GM23248 (cell line): ENCODE measurements around the gene FIGNL1. TPM values are rescaled to one million over a fixed set of nuclear protein-coding genes. Genes with fewer than 3 reads are reported as not detected.
A peak's percentile ranks its signal among the peaks of the same experiment; 100 is the strongest.

Source experiments
- DNase-seq: peaks from one replicate; pipeline ENCODE4 v3.0.0-alpha.2; 2015
- H2AFZ ChIP-seq: fragments of 200-600 bp; sonication (generic); 2 replicates; pipeline ENCODE4 v1.6.1; 2016; ENCODE audit warnings: antibody characterized with exemption
- H3F3A ChIP-seq: fragments of 200-600 bp; sonication (generic); 2 replicates; pipeline ENCODE4 v1.6.1; 2016; ENCODE audit warnings: mild to moderate bottlenecking, antibody characterized with exemption, mixed run types; ENCODE audit not compliant: insufficient read depth
- H3K27ac ChIP-seq: fragments of 200-600 bp; sonication (generic); 2 replicates; pipeline ENCODE4 v1.5.1; 2016; ENCODE audit warnings: mild to moderate bottlenecking
- H3K27me3 ChIP-seq: fragments of 200-600 bp; sonication (generic); replicated peaks from 2 replicates; pipeline ENCODE4 v1.6.1; 2016; ENCODE audit warnings: mild to moderate bottlenecking; ENCODE audit not compliant: insufficient read depth
- H3K36me3 ChIP-seq: fragments of 200-600 bp; sonication (generic); 2 replicates; pipeline ENCODE4 v1.6.1; 2016; ENCODE audit warnings: low read depth, mild to moderate bottlenecking
- H3K4me1 ChIP-seq: fragments of 200-600 bp; sonication (generic); 2 replicates; pipeline ENCODE4 v1.6.1; 2016; ENCODE audit warnings: mild to moderate bottlenecking; ENCODE audit not compliant: insufficient read depth
- H3K4me2 ChIP-seq: fragments of 200-600 bp; sonication (generic); one replicate; pipeline ENCODE4 v1.6.1; 2016; ENCODE audit warnings: mild to moderate bottlenecking; ENCODE audit not compliant: unreplicated experiment
- H3K4me3 ChIP-seq: fragments of 200-600 bp; sonication (generic); 2 replicates; pipeline ENCODE4 v1.5.1; 2016; ENCODE audit warnings: mild to moderate bottlenecking
- H3K79me2 ChIP-seq: fragments of 200-600 bp; sonication (generic); 2 replicates; pipeline ENCODE4 v1.6.1; 2016; ENCODE audit warnings: mild to moderate bottlenecking; ENCODE audit not compliant: insufficient read depth
- H3K9ac ChIP-seq: fragments of 200-600 bp; sonication (generic); 2 replicates; pipeline ENCODE4 v1.6.1; 2016; ENCODE audit warnings: mild to moderate bottlenecking
- H3K9me2 ChIP-seq: fragments of 200-600 bp; sonication (generic); 2 replicates; pipeline ENCODE4 v1.6.1; 2016; ENCODE audit warnings: mixed run types, mild to moderate bottlenecking, moderate library complexity; ENCODE audit not compliant: insufficient read depth
- H3K9me3 ChIP-seq: fragments of 200-600 bp; sonication (generic); one replicate; pipeline ENCODE4 v1.6.1; 2017; ENCODE audit warnings: low read depth
- H4K20me1 ChIP-seq: fragments of 200-600 bp; sonication (generic); 2 replicates; pipeline ENCODE4 v1.6.0; 2016; ENCODE audit not compliant: insufficient read depth
- EZH2 ChIP-seq: fragments of 200-600 bp; sonication (generic); IDR thresholded peaks from 2 replicates; pipeline ENCODE4 v1.6.1; 2018; ENCODE audit warnings: antibody characterized with exemption, mild to moderate bottlenecking; ENCODE audit not compliant: insufficient read depth, poor library complexity, severe bottlenecking
- EZH2phosphoT487 ChIP-seq: fragments of 200-600 bp; sonication (generic); IDR thresholded peaks from 2 replicates; pipeline ENCODE4 v1.6.1; 2018; ENCODE audit warnings: antibody characterized with exemption, moderate library complexity, mild to moderate bottlenecking, low read depth; ENCODE audit not compliant: insufficient read depth
- WGBS, 2 experiments: methylation state at CpG; one replicate each; pipeline ENCODE4 v1.1.6; 2015 to 2017; ENCODE audit warnings: low lambda C conversion rate in 2 of 2, low coverage in 1 of 2; ENCODE audit errors: missing lambda C conversion rate in 2 of 2; 5-methylcytosine and 5-hydroxymethylcytosine counted together
- in situ Hi-C: fragments of 300-500 bp; cut with MboI; formaldehyde crosslinking; loops from 2 replicates; pipeline ENCODE4 v1.15.0; 2020
- polyA plus RNA-seq: library from polyadenylated mRNA; unstranded; fragments of >200 nt; fragmentation: Nextera tagmentation; extraction: Ambion mirVana; gene quantifications from 2 replicates; pipeline ENCODE4 v1.2.1, GENCODE V29; 2016
- total RNA-seq: library from RNA; depleted of rRNA; stranded (reverse); fragments of >200 nt; shearing (Covaris generic); gene quantifications from 2 replicates; pipeline ENCODE4 v1.2.3, GENCODE V29; 2014

The FIGNL1 gene
- total and polyA plus RNA-seq, 2 experiments from 2014 or later = 8.4 to 20.2 TPM

DNA sequence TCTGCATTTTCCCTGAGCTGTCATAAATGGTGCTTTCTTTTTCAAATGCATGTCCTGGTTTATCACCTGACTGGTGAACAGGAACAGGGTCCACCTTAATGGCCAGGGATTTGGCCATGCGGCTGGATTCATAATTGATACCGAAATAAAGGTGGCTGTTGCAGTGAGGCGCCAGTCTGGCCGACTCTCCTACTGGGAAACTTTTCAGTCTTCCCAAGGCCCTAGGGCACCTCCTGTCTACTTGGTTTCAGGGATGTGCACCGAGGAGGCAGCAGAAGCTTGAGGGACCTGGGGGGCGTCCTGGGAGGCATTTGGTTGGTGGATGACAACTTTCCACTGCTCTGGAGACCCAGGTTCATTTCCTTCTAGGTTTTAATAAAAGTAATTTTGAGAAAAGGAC is 46.4 kb upstream of the FIGNL1 start:
- 91 to 95% methylated on average over 6 of the region's 6 CpGs for WGBS, 2 experiments
- in situ Hi-C loops = no loop called here
- H3K9me3 ChIP-seq = no peaks in the 10 kb centered on the region
- no peak for TF ChIP-seq EZH2
- TF ChIP-seq EZH2phosphoT487 = no peak
- H3F3A ChIP-seq = peaks cover 10% of the 10 kb centered on the region; the same call in 1 of the 2 replicates
- no peaks in the 10 kb centered on the region for H3K79me2 ChIP-seq
- H3K9me2 ChIP-seq = no peaks in the 10 kb centered on the region
- no peaks in the 10 kb centered on the region for H3K27me3 ChIP-seq
- no peaks in the 10 kb centered on the region for H4K20me1 ChIP-seq
- DNase-seq = no peak
- 0 out of 2 replicates have a peak overlapping the region, but pooled peaks have one; percentile 3 for H2AFZ ChIP-seq
- H3K27ac ChIP-seq = no peak overlapping the region
- H3K36me3 ChIP-seq = no peaks in the 10 kb centered on the region
- no peak overlapping the region for H3K9ac ChIP-seq
- peaks cover 18% of the 10 kb centered on the region for H3K4me1 ChIP-seq
- H3K4me3 ChIP-seq = no peak overlapping the region
- peak overlapping the region; percentile 18 for H3K4me2 ChIP-seq

DNA sequence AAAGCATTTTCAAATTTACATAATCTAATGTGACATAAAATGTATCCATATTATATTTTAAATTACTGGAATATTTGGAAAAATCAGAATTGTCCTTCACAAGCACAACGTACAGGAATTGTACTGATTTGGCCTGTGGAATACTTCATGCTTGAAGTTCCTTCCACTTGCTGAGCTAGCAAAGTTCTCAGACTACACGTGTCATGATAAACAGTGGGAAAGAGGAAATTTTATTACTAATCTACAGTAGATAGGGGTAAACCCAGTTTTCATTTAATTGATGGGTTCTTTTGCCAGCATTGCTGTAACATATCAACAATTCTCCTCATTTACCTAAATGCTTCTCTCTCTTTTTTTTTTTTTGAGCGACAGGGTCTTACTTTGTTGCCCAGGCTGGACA is 45.6 kb upstream of the FIGNL1 start:
- Histone ChIP-seq H3K27ac (no peak overlapping the region), H3F3A (peaks cover 10% of the 10 kb centered on the region; the same call in 1 of the 2 replicates), H3K36me3 (no peaks in the 10 kb centered on the region), H2AFZ (no peak overlapping the region), H3K9me3 (no peaks in the 10 kb centered on the region), H3K27me3 (no peaks in the 10 kb centered on the region), H3K4me3 (no peak overlapping the region), H3K4me1 (peaks cover 18% of the 10 kb centered on the region), H3K79me2 (no peaks in the 10 kb centered on the region), H3K9me2 (no peaks in the 10 kb centered on the region), H3K4me2 (no peak overlapping the region), H4K20me1 (no peaks in the 10 kb centered on the region), H3K9ac (no peak overlapping the region)
- in situ Hi-C loops = no loop called here
- DNase-seq = no peak
- no peak for TF ChIP-seq EZH2phosphoT487
- no peak for TF ChIP-seq EZH2
- 84 to 89% methylated on average over 3 of the region's 3 CpGs for WGBS, 2 experiments

DNA sequence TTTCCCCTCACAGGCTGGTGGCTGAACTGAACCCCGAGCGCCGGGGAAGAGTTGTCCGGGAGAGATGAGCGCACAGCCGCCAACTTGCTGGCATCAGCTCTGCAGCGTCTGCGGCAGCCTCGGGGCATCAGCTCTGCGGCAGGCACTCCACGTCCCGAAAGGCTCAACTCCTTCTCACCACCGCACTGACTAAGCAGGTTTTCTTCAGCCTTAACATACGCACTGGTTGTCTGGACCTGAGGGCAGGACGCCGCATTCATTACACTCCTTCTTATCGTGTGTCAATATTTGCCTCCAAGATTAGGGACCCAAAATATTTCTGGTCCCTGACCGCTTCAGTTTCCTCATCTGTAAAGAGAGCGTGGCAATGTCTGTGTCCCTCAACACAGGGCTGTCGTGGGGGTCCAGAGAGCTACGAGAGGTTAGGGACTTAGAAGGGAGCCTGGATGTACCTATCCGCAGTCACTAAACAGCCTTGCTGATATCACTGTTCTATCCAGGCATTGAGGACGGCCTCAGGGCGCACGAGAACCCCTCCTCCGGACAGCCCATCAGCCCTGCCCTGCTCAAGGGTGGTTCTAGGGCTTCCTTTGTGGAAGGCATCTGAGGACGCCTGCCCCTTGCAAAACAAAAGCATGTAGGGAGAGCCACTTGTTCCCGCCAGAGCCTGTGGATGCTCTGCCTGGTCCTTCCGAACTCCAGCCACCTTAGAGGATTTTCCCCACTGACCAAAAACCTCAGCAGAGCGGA is 42.8 kb upstream of the FIGNL1 start:
- TF ChIP-seq EZH2phosphoT487 (no peak), EZH2 (no peak)
- Histone ChIP-seq H3K79me2 (no peaks in the 10 kb centered on the region), H3K4me1 (peaks cover 18% of the 10 kb centered on the region), H3K9ac (no peak overlapping the region), H3K9me3 (no peaks in the 10 kb centered on the region), H3K4me3 (no peak overlapping the region), H3K27ac (no peak overlapping the region), H3K4me2 (no peak overlapping the region), H3F3A (peaks cover 7% of the 10 kb centered on the region; the same call in 1 of the 2 replicates), H3K27me3 (no peaks in the 10 kb centered on the region), H4K20me1 (no peaks in the 10 kb centered on the region), H2AFZ (no peak overlapping the region), H3K36me3 (no peaks in the 10 kb centered on the region), H3K9me2 (no peaks in the 10 kb centered on the region)
- WGBS, 2 experiments = 90% methylated on average over 30 of the region's 30 CpGs
- DNase-seq = no peak
- in situ Hi-C loops = no loop called here

DNA sequence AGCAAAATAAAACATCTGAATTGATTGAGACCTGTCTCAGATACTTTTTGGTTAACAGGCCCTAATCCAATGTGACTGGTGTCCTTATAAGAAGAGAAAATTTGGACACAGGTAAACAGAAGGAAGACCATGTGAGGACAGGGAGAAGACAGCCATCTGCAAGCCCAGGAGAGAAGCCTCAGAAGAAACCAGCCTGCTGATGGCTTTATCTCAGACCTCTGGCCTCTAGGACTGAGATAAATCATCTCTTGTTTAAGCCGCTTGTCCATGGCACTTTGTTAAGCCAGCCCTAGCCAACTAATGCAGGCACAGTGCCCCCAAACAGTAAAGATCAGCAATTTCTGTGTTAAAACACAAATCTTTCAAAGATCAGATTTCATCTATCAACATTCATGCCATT is 41.8 kb upstream of the FIGNL1 start:
- H3K79me2 ChIP-seq = no peaks in the 10 kb centered on the region
- H3K9me2 ChIP-seq = no peaks in the 10 kb centered on the region
- no peak for TF ChIP-seq EZH2phosphoT487
- no peak for TF ChIP-seq EZH2
- no peak overlapping the region for H3K4me3 ChIP-seq
- H3K4me1 ChIP-seq = peaks cover 8% of the 10 kb centered on the region
- H3K9ac ChIP-seq = no peak overlapping the region
- DNase-seq = no peak
- no peaks in the 10 kb centered on the region for H4K20me1 ChIP-seq
- in situ Hi-C loops = no loop called here
- H3K27ac ChIP-seq = no peak overlapping the region
- H3K36me3 ChIP-seq = no peaks in the 10 kb centered on the region
- WGBS, 2 experiments = 86 to 88% methylated on average over 1 of the region's 1 CpG
- H3K27me3 ChIP-seq = no peaks in the 10 kb centered on the region
- H3K4me2 ChIP-seq = no peak overlapping the region
- no peak overlapping the region for H2AFZ ChIP-seq
- H3F3A ChIP-seq = no peaks in the 10 kb centered on the region
- H3K9me3 ChIP-seq = no peaks in the 10 kb centered on the region
